CD4-positive, alpha-beta T cell treated with Interleukin-1 beta for 1 hour (primary cell): ENCODE measurements around the gene RAB7A.
"Not testable (repeated sequence)": the region's sequence is repeated elsewhere in the genome, so short reads cannot be mapped to it uniquely, and the experiment has no call there.

ENCODE experiments used
- DNase-seq, 2 donors: peaks; one replicate each; pipeline ENCODE4 v3.0.0-alpha.2; 2020 to 2022

RAB7A gene

GRCh38 chr3:128712848-128713247 is 13.1 kb upstream of the RAB7A start:
- no peak for DNase-seq

GRCh38 chr3:128714887-128715491 is 11.0 kb upstream of the RAB7A start:
- DNase-seq = peak; percentile 38 to 54

GRCh38 chr3:128718892-128719291 is 7.1 kb upstream of the RAB7A start:
- peak in 1 of 2 donors; percentile 30 for DNase-seq

GRCh38 chr3:128720891-128721290 is 5.1 kb upstream of the RAB7A start:
- DNase-seq = no peak

GRCh38 chr3:128723477-128723876 is 2.5 kb upstream of the RAB7A start:
- DNase-seq = no peak

GRCh38 chr3:128725547-128726022 is 398 bp upstream of the RAB7A start:
- no peak for DNase-seq

- DNase-seq = no peak
These were observed 1.1 kb downstream of the RAB7A start for GRCh38 chr3:128727059-128727458.

GRCh38 chr3:128727485-128727884 is 1.5 kb downstream of the RAB7A start:
- DNase-seq = no peak

- no peak for DNase-seq
These were observed 2.0 kb downstream of the RAB7A start for GRCh38 chr3:128727996-128728395.

- DNase-seq = not testable (repeated sequence)
These were observed 2.5 kb downstream of the RAB7A start for GRCh38 chr3:128728521-128728920.

GRCh38 chr3:128730471-128730870 is 4.5 kb downstream of the RAB7A start:
- DNase-seq = no peak

GRCh38 chr3:128734523-128735189 is 8.7 kb downstream of the RAB7A start:
- DNase-seq = no peak

GRCh38 chr3:128735287-128735686 is 9.3 kb downstream of the RAB7A start:
- DNase-seq = no peak

- DNase-seq = no peak
These were observed 9.9 kb downstream of the RAB7A start for GRCh38 chr3:128735884-128736283.

GRCh38 chr3:128736601-128737000 is 10.6 kb downstream of the RAB7A start:
- DNase-seq = no peak

- DNase-seq = no peak
These were observed 14.6 kb downstream of the RAB7A start for GRCh38 chr3:128740621-128741020.

GRCh38 chr3:128742821-128743594 is 17.0 kb downstream of the RAB7A start:
- DNase-seq = no peak

- no peak for DNase-seq
These were observed 19.8 kb downstream of the RAB7A start for GRCh38 chr3:128745742-128746141.

GRCh38 chr3:128746881-128747280 is 20.9 kb downstream of the RAB7A start:
- DNase-seq = no peak

GRCh38 chr3:128748557-128748956 is 22.6 kb downstream of the RAB7A start:
- DNase-seq = no peak

- DNase-seq = no peak
These were observed 23.1 kb downstream of the RAB7A start for GRCh38 chr3:128749035-128749434.

GRCh38 chr3:128749561-128749960 is 23.6 kb downstream of the RAB7A start:
- DNase-seq = not testable (repeated sequence)

GRCh38 chr3:128753715-128754114 is 27.7 kb downstream of the RAB7A start:
- no peak for DNase-seq

- DNase-seq = no peak
These were observed 34.1 kb downstream of the RAB7A start for GRCh38 chr3:128760042-128760441.
